CD14-positive monocyte (primary cell): ENCODE measurements around the gene PDPK1. TPM values are rescaled to one million over a fixed set of nuclear protein-coding genes. Genes with fewer than 3 reads are reported as not detected.

ENCODE experiments used
- DNase-seq, 3 donors: peaks; one replicate each; pipeline ENCODE4 v3.0.0-alpha.2; 2011 to 2022
- H2AFZ ChIP-seq: 2 replicates; pipeline ENCODE4 v1.6.0; 2012; ENCODE audit warnings: mild to moderate bottlenecking, low read depth, low read length, inconsistent platforms; ENCODE audit not compliant: insufficient read depth, poor library complexity, severe bottlenecking
- H3K27ac ChIP-seq, 2 donors: 1 replicate in 1 of 2; 2 replicates in 1 of 2; pipeline ENCODE4 v1.5.1; 2012 to 2013; ENCODE audit warnings: low read length in 2 of 2, control low read depth in 1 of 2, inconsistent platforms in 1 of 2, low read depth in 1 of 2, mild to moderate bottlenecking in 1 of 2
- H3K27me3 ChIP-seq, 2 donors: one replicate each; pipeline versions ENCODE4 v1.6.0 to v1.6.1; 2011 to 2013; ENCODE audit warnings: low read length in 2 of 2; ENCODE audit not compliant: control insufficient read depth in 2 of 2, insufficient read depth in 2 of 2
- H3K36me3 ChIP-seq, 2 donors: replicated peaks in 1 of 2; 1 replicate in 1 of 2; 2 replicates in 1 of 2; pipeline versions ENCODE4 v1.5.1 to v1.6.1; 2012 to 2013; ENCODE audit warnings: low read length in 2 of 2, control low read depth in 1 of 2, inconsistent platforms in 1 of 2, mild to moderate bottlenecking in 1 of 2; ENCODE audit not compliant: insufficient read depth in 2 of 2, control insufficient read depth in 1 of 2
- H3K4me1 ChIP-seq, 2 donors: 1 replicate in 1 of 2; 2 replicates in 1 of 2; pipeline versions ENCODE4 v1.5.1 to v1.6.1; 2012 to 2013; ENCODE audit warnings: low read length in 2 of 2, control low read depth in 1 of 2, inconsistent platforms in 1 of 2, mild to moderate bottlenecking in 1 of 2, moderate library complexity in 1 of 2; ENCODE audit not compliant: insufficient read depth in 2 of 2, control insufficient read depth in 1 of 2
- H3K4me2 ChIP-seq: replicated peaks from 2 replicates; pipeline ENCODE3; 2012; ENCODE audit warnings: low read length, moderate library complexity, mild to moderate bottlenecking; ENCODE audit not compliant: poor library complexity, severe bottlenecking; ENCODE audit errors: extremely low read depth
- H3K4me3 ChIP-seq, 3 experiments: fragments of 200-600 bp in 1 of 3; sonication (generic) in 1 of 3; replicated peaks in 1 of 3; 1 replicate in 2 of 3; 2 replicates in 1 of 3; pipeline ENCODE4 v1.5.1; 2011 to 2013; ENCODE audit warnings: low read length in 3 of 3, mild to moderate bottlenecking in 3 of 3, control low read depth in 2 of 3, low read depth in 2 of 3, inconsistent platforms in 1 of 3, moderate library complexity in 1 of 3
- H3K79me2 ChIP-seq: 2 replicates; pipeline ENCODE4 v1.6.0; 2012; ENCODE audit warnings: mild to moderate bottlenecking, control low read depth, inconsistent platforms, low read length, moderate library complexity; ENCODE audit not compliant: insufficient read depth
- H3K9ac ChIP-seq: 2 replicates; pipeline ENCODE4 v1.6.0; 2017; ENCODE audit warnings: low read length, mild to moderate bottlenecking; ENCODE audit not compliant: insufficient read depth, poor library complexity, severe bottlenecking
- H3K9me3 ChIP-seq, 2 donors: replicated peaks in 1 of 2; 1 replicate in 1 of 2; 2 replicates in 1 of 2; pipeline versions ENCODE4 v1.5.1 to v1.6.1; 2012 to 2013; ENCODE audit warnings: low read length in 2 of 2, control low read depth in 1 of 2; ENCODE audit not compliant: control insufficient read depth in 1 of 2, insufficient read depth in 1 of 2
- H4K20me1 ChIP-seq: 2 replicates; pipeline ENCODE4 v1.6.0; 2012; ENCODE audit warnings: mild to moderate bottlenecking, low read length, control low read depth, moderate library complexity; ENCODE audit not compliant: insufficient read depth
- H3K27ac Mint-ChIP-seq, 7 donors: one replicate each; pipeline ENCODE4 v1.8.0; 2020; ENCODE audit warnings: mild to moderate bottlenecking in 7 of 7, mixed read lengths in 7 of 7, moderate library complexity in 6 of 7, inconsistent platforms in 2 of 7
- H3K27me3 Mint-ChIP-seq, 3 donors: one replicate each; pipeline ENCODE4 v1.8.0; 2021 to 2022; ENCODE audit warnings: low read depth in 3 of 3, mild to moderate bottlenecking in 3 of 3, mixed read lengths in 3 of 3, moderate library complexity in 3 of 3, inconsistent platforms in 1 of 3
- H3K36me3 Mint-ChIP-seq, 2 donors: one replicate each; pipeline ENCODE4 v1.8.0; 2020; ENCODE audit warnings: mixed read lengths in 2 of 2, inconsistent platforms in 1 of 2, mild to moderate bottlenecking in 1 of 2
- H3K4me1 Mint-ChIP-seq: one replicate; pipeline ENCODE4 v1.8.0; 2020; ENCODE audit warnings: mild to moderate bottlenecking, mixed read lengths
- H3K4me3 Mint-ChIP-seq, 2 donors: one replicate each; pipeline ENCODE4 v1.8.0; 2020; ENCODE audit warnings: mild to moderate bottlenecking in 2 of 2, mixed read lengths in 2 of 2, moderate library complexity in 1 of 2
- H3K9me3 Mint-ChIP-seq, 7 donors: one replicate each; pipeline ENCODE4 v1.8.0; 2020 to 2022; ENCODE audit warnings: mixed read lengths in 7 of 7, mild to moderate bottlenecking in 6 of 7, moderate library complexity in 6 of 7, inconsistent platforms in 2 of 7
- WGBS: methylation state at CpG from one replicate; pipeline ENCODE4 v1.1.5; 2013; ENCODE audit warnings: missing lambda C conversion rate; ENCODE audit not compliant: insufficient coverage; 5-methylcytosine and 5-hydroxymethylcytosine counted together
- intact Hi-C, 2 donors: fragments of 100-400 bp; cut with micrococcal nuclease; formaldehyde crosslinking; loops; one replicate each; pipeline versions ENCODE4 v1.15.0 to v1.15.1; 2023
- polyA plus RNA-seq, 3 donors: library from polyadenylated mRNA; depleted of rRNA in 1 of 3; unstranded in 2 of 3; stranded (reverse) in 1 of 3; fragments of 300-500 nt in 2 of 3; fragments of >200 nt in 1 of 3; fragmentation: Illumina TruSeq in 2 of 3; gene quantifications; 1 replicate in 2 of 3; 2 replicates in 1 of 3; pipeline ENCODE4 v1.2.3, GENCODE V29; 2012 to 2021
- TF ChIP-seq, protein P1 (sequence below): fragments of 200-600 bp; IDR thresholded peaks from one replicate; pipeline ENCODE4 v1.8.0; 2022; ENCODE audit warnings: antibody characterized with exemption, mild to moderate bottlenecking

Gene PDPK1
- polyA plus RNA-seq, 3 donors = 35.6 to 45.9 (median 38.6) TPM

DNA sequence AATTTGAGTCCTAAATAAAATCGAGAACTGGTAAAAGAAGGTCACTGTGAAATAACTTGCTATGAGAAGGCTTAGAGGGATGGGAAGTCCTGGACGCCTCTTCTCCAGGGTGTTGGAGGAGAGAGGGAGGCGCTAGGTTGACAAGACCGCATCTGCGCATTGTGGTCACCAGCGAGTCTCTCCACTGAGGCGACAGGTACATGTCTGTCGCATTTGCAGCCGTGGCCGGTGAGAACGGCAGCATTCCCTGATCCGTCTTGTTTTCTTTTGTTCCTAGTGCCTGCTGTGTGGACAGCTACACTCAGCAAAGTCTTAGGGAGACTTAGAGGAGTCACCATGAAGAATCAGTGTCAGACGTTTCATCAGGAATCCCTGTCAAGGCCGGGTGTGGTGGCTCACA is 32.1 kb upstream of the PDPK1 start:
- H3K4me3 ChIP-seq = no peak overlapping the region
- peak overlapping the region; percentile 3 to 35 for H3K27ac ChIP-seq
- DNase-seq = no peak
- no peak overlapping the region for H3K9ac ChIP-seq
- Mint-ChIP-seq H3K27ac (peak overlapping the region in 5 of 7 donors; percentile 16 to 89 (median 61)), H3K27me3 (peaks cover 0 to 1% (median 0%) of the 10 kb centered on the region in 3 donors), H3K4me3 (no peak overlapping the region), H3K9me3 (peaks cover 0 to 3% (median 0%) of the 10 kb centered on the region in 7 donors), H3K4me1 (peaks cover 64% of the 10 kb centered on the region), H3K36me3 (peaks cover 0 to 2% of the 10 kb centered on the region in 2 donors)
- no peaks in the 10 kb centered on the region for H3K9me3 ChIP-seq
- H3K4me2 ChIP-seq = no peak overlapping the region
- peaks cover 5% of the 10 kb centered on the region for H4K20me1 ChIP-seq
- no peaks in the 10 kb centered on the region for H3K36me3 ChIP-seq
- no peak overlapping the region for H2AFZ ChIP-seq
- H3K4me1 ChIP-seq = peaks cover 74 to 81% of the 10 kb centered on the region in 2 donors
- intact Hi-C loops = loop anchor here (5.0 to 10.0 kb wide), 5 partner anchors 33 to 351 kb away; partner anchors contain the start of genes NTN3 (in 1 of the 2), RNPS1 (in 1 of the 2) and TRAF7 (in 1 of the 2)
- TF ChIP-seq, protein P1, sequence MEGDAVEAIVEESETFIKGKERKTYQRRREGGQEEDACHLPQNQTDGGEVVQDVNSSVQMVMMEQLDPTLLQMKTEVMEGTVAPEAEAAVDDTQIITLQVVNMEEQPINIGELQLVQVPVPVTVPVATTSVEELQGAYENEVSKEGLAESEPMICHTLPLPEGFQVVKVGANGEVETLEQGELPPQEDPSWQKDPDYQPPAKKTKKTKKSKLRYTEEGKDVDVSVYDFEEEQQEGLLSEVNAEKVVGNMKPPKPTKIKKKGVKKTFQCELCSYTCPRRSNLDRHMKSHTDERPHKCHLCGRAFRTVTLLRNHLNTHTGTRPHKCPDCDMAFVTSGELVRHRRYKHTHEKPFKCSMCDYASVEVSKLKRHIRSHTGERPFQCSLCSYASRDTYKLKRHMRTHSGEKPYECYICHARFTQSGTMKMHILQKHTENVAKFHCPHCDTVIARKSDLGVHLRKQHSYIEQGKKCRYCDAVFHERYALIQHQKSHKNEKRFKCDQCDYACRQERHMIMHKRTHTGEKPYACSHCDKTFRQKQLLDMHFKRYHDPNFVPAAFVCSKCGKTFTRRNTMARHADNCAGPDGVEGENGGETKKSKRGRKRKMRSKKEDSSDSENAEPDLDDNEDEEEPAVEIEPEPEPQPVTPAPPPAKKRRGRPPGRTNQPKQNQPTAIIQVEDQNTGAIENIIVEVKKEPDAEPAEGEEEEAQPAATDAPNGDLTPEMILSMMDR = no peak
- no peaks in the 10 kb centered on the region for H3K27me3 ChIP-seq
- WGBS = 98% methylated on average over 10 of the region's 14 CpGs
- H3K79me2 ChIP-seq = peaks cover 24% of the 10 kb centered on the region

DNA sequence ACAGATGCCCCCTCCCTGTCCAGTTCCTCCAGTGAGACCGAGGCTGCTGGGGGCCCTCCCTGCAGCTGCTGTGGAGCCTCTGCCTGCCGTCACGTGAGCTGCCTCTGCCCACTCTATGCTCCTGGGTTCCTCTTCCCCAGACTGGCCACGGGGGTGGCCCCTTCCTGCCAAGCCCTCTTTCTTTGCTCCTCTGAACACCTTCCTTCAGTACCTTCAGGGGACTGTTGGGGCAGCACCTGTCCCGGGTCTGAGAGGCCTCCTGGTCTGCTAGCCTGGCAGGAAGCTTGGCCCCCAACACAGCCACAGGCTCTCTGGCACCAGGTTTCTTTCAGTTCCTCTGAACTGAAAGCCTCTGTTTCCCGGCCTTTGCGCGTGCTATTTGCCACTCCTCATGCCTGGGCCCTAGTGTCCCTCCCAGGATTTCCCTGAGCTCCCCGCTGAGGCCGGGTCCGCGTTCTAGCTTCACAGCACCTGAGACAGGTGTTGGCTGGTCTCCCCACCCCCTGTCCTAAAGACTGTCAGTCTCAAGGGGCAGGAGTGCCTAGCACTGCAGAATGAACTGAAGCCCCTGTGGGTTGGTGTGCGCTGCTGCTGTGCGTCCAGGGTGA is 30.7 kb upstream of the PDPK1 start:
- TF ChIP-seq, protein P1 = no peak
- Histone ChIP-seq H3K4me3 (peak overlapping the region in 2 of 3 experiments; percentile 24 to 70), H3K27ac (peak overlapping the region; percentile 92 to 98), H3K4me1 (peaks cover 70 to 82% of the 10 kb centered on the region in 2 donors), H3K9me3 (no peaks in the 10 kb centered on the region), H4K20me1 (no peaks in the 10 kb centered on the region), H3K36me3 (no peaks in the 10 kb centered on the region), H3K4me2 (peak overlapping the region; percentile 80), H3K27me3 (no peaks in the 10 kb centered on the region), H3K79me2 (peaks cover 23% of the 10 kb centered on the region), H3K9ac (peak overlapping the region; percentile 71), H2AFZ (peak overlapping the region; percentile 82)
- peak; percentile 43 to 66 (median 62) for DNase-seq
- H3K9me3 Mint-ChIP-seq = peaks cover 0 to 5% (median 0%) of the 10 kb centered on the region in 7 donors
- H3K27me3 Mint-ChIP-seq = peaks cover 1 to 3% (median 1%) of the 10 kb centered on the region in 3 donors
- H3K27ac Mint-ChIP-seq = peak overlapping the region; percentile 97 to 98 (median 98)
- H3K36me3 Mint-ChIP-seq = peaks cover 0 to 2% of the 10 kb centered on the region in 2 donors
- H3K4me1 Mint-ChIP-seq = peaks cover 70% of the 10 kb centered on the region
- 6% methylated on average over 14 of the region's 14 CpGs for WGBS
- H3K4me3 Mint-ChIP-seq = peak overlapping the region; percentile 74 to 89
- intact Hi-C loops = loop anchor here (5.0 to 10.0 kb wide), 5 partner anchors 35 to 352 kb away; partner anchors contain the start of genes NTN3 (in 1 of the 2), RNPS1 (in 1 of the 2) and TRAF7 (in 1 of the 2)
